T-helper 2 cell treated with Interferon-gamma antibody and Interleukin-4, amounts not matched to agents 5 μg/mL and 100 μg/mL, for 36 hours (primary cell): ENCODE data around the gene GPR32.
A peak's percentile ranks its signal among the peaks of the same experiment; 100 is the strongest.
"Not testable (repeated sequence)": the region's sequence is repeated elsewhere in the genome, so short reads cannot be mapped to it uniquely, and the experiment has no call there.

ENCODE experiments used
- DNase-seq: peaks from one replicate; pipeline ENCODE4 v3.0.0; 2021; ENCODE audit warnings: low spot score
- H3K27ac Mint-ChIP-seq: one replicate; pipeline ENCODE4 v1.8.0; 2021; ENCODE audit warnings: mild to moderate bottlenecking, mixed read lengths
- H3K27me3 Mint-ChIP-seq: one replicate; pipeline ENCODE4 v1.8.0; 2021; ENCODE audit warnings: low read depth, mixed read lengths
- H3K36me3 Mint-ChIP-seq: one replicate; pipeline ENCODE4 v1.8.0; 2021; ENCODE audit warnings: low read depth, mixed read lengths
- H3K4me1 Mint-ChIP-seq: one replicate; pipeline ENCODE4 v1.8.0; 2021; ENCODE audit warnings: low read depth, mixed read lengths
- H3K4me3 Mint-ChIP-seq: one replicate; pipeline ENCODE4 v1.8.0; 2022; ENCODE audit warnings: mild to moderate bottlenecking, moderate library complexity, mixed read lengths
- H3K9me3 Mint-ChIP-seq: one replicate; pipeline ENCODE4 v1.8.0; 2021; ENCODE audit warnings: mixed read lengths

GPR32 gene

GRCh38 chr19:50770164-50770563 is at the start of gene GPR32:
GPR32 (plus strand) TSS chr19:50770464; CDS start chr19:50770601, 137 bp downstream.
- H3K27me3 Mint-ChIP-seq, H3K4me3 Mint-ChIP-seq, H3K9me3 Mint-ChIP-seq, H3K4me1 Mint-ChIP-seq, H3K27ac Mint-ChIP-seq, DNase-seq, H3K36me3 Mint-ChIP-seq: not testable (repeated sequence)

- Mint-ChIP-seq H3K9me3 (no peaks in the 10 kb centered on the region), H3K36me3 (no peaks in the 10 kb centered on the region), H3K4me1 (peaks cover 7% of the 10 kb centered on the region), H3K27ac (no peak overlapping the region), H3K4me3 (no peak overlapping the region), H3K27me3 (peaks cover 55% of the 10 kb centered on the region)
- no peak for DNase-seq
These were observed 49.3 kb upstream of the GPR32 start for GRCh38 chr19:50720921-50721381.

GRCh38 chr19:50721441-50722137 is 48.7 kb upstream of the GPR32 start:
- no peaks in the 10 kb centered on the region for H3K36me3 Mint-ChIP-seq
- DNase-seq, result no peak
- no peak overlapping the region for H3K27ac Mint-ChIP-seq
- peaks cover 10% of the 10 kb centered on the region for H3K4me1 Mint-ChIP-seq
- no peaks in the 10 kb centered on the region for H3K9me3 Mint-ChIP-seq
- H3K4me3 Mint-ChIP-seq, result no peak overlapping the region
- H3K27me3 Mint-ChIP-seq, result peaks cover 50% of the 10 kb centered on the region

- H3K27ac Mint-ChIP-seq, result no peak overlapping the region
- H3K4me1 Mint-ChIP-seq, result peaks cover 13% of the 10 kb centered on the region
- DNase-seq, result no peak
- no peaks in the 10 kb centered on the region for H3K36me3 Mint-ChIP-seq
- H3K9me3 Mint-ChIP-seq, result no peaks in the 10 kb centered on the region
- H3K4me3 Mint-ChIP-seq, result no peak overlapping the region
- H3K27me3 Mint-ChIP-seq, result peaks cover 46% of the 10 kb centered on the region
These were observed 47.9 kb upstream of the GPR32 start for GRCh38 chr19:50722201-50723013.

- no peak for DNase-seq
- H3K27me3 Mint-ChIP-seq, result peaks cover 41% of the 10 kb centered on the region
- H3K27ac Mint-ChIP-seq, result no peak within 1 kb of the TSS
- peak within 1 kb of the TSS; percentile 92 for H3K4me3 Mint-ChIP-seq
- no peaks in the 10 kb centered on the region for H3K36me3 Mint-ChIP-seq
- H3K4me1 Mint-ChIP-seq, result peaks cover 20% of the 10 kb centered on the region
- no peaks in the 10 kb centered on the region for H3K9me3 Mint-ChIP-seq
These were observed 47.2 kb upstream of the GPR32 start, which contains the start of gene CLEC11A for GRCh38 chr19:50723069-50723468. CLEC11A (plus strand) TSS chr19:50723364; CDS start chr19:50723526, 162 bp downstream.

GRCh38 chr19:50723735-50724521 is 46.3 kb upstream of the GPR32 start:
- peaks cover 22% of the 10 kb centered on the region for H3K4me1 Mint-ChIP-seq
- DNase-seq, result no peak
- H3K27me3 Mint-ChIP-seq, result peaks cover 42% of the 10 kb centered on the region
- H3K36me3 Mint-ChIP-seq, result no peaks in the 10 kb centered on the region
- no peaks in the 10 kb centered on the region for H3K9me3 Mint-ChIP-seq
- no peak overlapping the region for H3K27ac Mint-ChIP-seq
- peak overlapping the region; percentile 92 for H3K4me3 Mint-ChIP-seq

- peak; percentile 98 for DNase-seq
- Mint-ChIP-seq H3K4me3 (peak overlapping the region; percentile 92), H3K27ac (peak overlapping the region; percentile 90), H3K4me1 (peaks cover 22% of the 10 kb centered on the region), H3K27me3 (peaks cover 42% of the 10 kb centered on the region), H3K36me3 (no peaks in the 10 kb centered on the region), H3K9me3 (no peaks in the 10 kb centered on the region)
These were observed 45.6 kb upstream of the GPR32 start for GRCh38 chr19:50724522-50725217.

GRCh38 chr19:50725218-50725910 is 44.9 kb upstream of the GPR32 start:
- peaks cover 37% of the 10 kb centered on the region for H3K27me3 Mint-ChIP-seq
- no peak for DNase-seq
- H3K9me3 Mint-ChIP-seq, result no peaks in the 10 kb centered on the region
- H3K4me1 Mint-ChIP-seq, result peaks cover 22% of the 10 kb centered on the region
- no peaks in the 10 kb centered on the region for H3K36me3 Mint-ChIP-seq
- peak overlapping the region; percentile 92 for H3K4me3 Mint-ChIP-seq
- peak overlapping the region; percentile 90 for H3K27ac Mint-ChIP-seq

GRCh38 chr19:50725911-50726230 is 44.4 kb upstream of the GPR32 start:
- H3K27me3 Mint-ChIP-seq, result peaks cover 32% of the 10 kb centered on the region
- DNase-seq, result no peak
- H3K9me3 Mint-ChIP-seq, result no peaks in the 10 kb centered on the region
- no peaks in the 10 kb centered on the region for H3K36me3 Mint-ChIP-seq
- H3K27ac Mint-ChIP-seq, result peak overlapping the region; percentile 52
- H3K4me3 Mint-ChIP-seq, result peak overlapping the region; percentile 92
- H3K4me1 Mint-ChIP-seq, result peaks cover 22% of the 10 kb centered on the region

- no peaks in the 10 kb centered on the region for H3K9me3 Mint-ChIP-seq
- peaks cover 22% of the 10 kb centered on the region for H3K4me1 Mint-ChIP-seq
- peaks cover 16% of the 10 kb centered on the region for H3K27me3 Mint-ChIP-seq
- peak overlapping the region; percentile 47 for H3K4me3 Mint-ChIP-seq
- no peaks in the 10 kb centered on the region for H3K36me3 Mint-ChIP-seq
- peak; percentile 90 for DNase-seq
- peak overlapping the region; percentile 38 for H3K27ac Mint-ChIP-seq
These were observed 42.1 kb upstream of the GPR32 start for GRCh38 chr19:50728084-50728737.

- Mint-ChIP-seq H3K9me3 (no peaks in the 10 kb centered on the region), H3K36me3 (no peaks in the 10 kb centered on the region), H3K27me3 (peaks cover 12% of the 10 kb centered on the region), H3K27ac (no peak overlapping the region), H3K4me3 (no peak overlapping the region), H3K4me1 (peaks cover 20% of the 10 kb centered on the region)
- no peak for DNase-seq
These were observed 40.4 kb upstream of the GPR32 start for GRCh38 chr19:50729894-50730293.

GRCh38 chr19:50735869-50736268 is 34.4 kb upstream of the GPR32 start:
- no peaks in the 10 kb centered on the region for H3K9me3 Mint-ChIP-seq
- no peak overlapping the region for H3K4me3 Mint-ChIP-seq
- peaks cover 19% of the 10 kb centered on the region for H3K27me3 Mint-ChIP-seq
- no peaks in the 10 kb centered on the region for H3K4me1 Mint-ChIP-seq
- H3K36me3 Mint-ChIP-seq, result no peaks in the 10 kb centered on the region
- DNase-seq, result no peak
- H3K27ac Mint-ChIP-seq, result no peak overlapping the region
